ENCODE results near the gene ROBO3. TPM values are rescaled to one million over a fixed set of nuclear protein-coding genes. Genes with fewer than 3 reads are reported as not detected.

ROBO3 gene
- total and polyA plus RNA-seq, 2 donors (not counting 1 experiment from before 2014, with no cell fraction given), result 1.0 to 7.4 TPM

GRCh38 chr11:124837491-124837856 is 27.8 kb upstream of the ROBO3 start:
- H3K9ac ChIP-seq (ENCODE audit: low read length), result no peak overlapping the region
- peaks cover 62% of the 10 kb centered on the region for H3K27me3 Mint-ChIP-seq
- TF ChIP-seq CTCF (IDR thresholded peaks at IDR 0.05) (no peak), EZH2 (IDR thresholded peaks at IDR 0.05; ENCODE audit: borderline replicate concordance, insufficient read depth, low read depth, low read length, poor library complexity, severe bottlenecking) (no peak)
- no peak overlapping the region for H3K4me2 ChIP-seq (replicated peaks; ENCODE audit: low read depth, low read length, poor library complexity, severe bottlenecking)
- no peak overlapping the region for H3K4me3 ChIP-seq (ENCODE audit: control extremely low read depth in 1 of 5, extremely low read depth in 1 of 5, insufficient read depth in 1 of 5, low read depth in 2 of 5, low read length in 4 of 5)
- peaks cover 0 to 53% (median 42%) of the 10 kb centered on the region in 4 experiments for H3K27me3 ChIP-seq (replicated peaks in 1 of 4; ENCODE audit: control extremely low read depth in 1 of 4, control insufficient read depth in 3 of 4, insufficient read depth in 4 of 4, low read length in 3 of 4)
- ChIA-PET POLR2A (interaction anchor here (0.6 kb wide), 1 partner anchor 72 kb away, joined by 4 read pairs; no protein-coding TSS in a partner anchor), CTCF (interaction anchor here (0.6 to 10.0 kb wide), 21 partner anchors 10 to 1468 kb away, joined by 3 to 155 read pairs (median 5); partner anchors contain the start of genes MSANTD2, SIAE, SPA17 and TBRG1)
- ATAC-seq (ENCODE audit: low read depth) (no peak), DNase-seq (peak; percentile 43)
- no peak overlapping the region for H3K27ac Mint-ChIP-seq
- H3K79me2 ChIP-seq (ENCODE audit: control insufficient read depth, insufficient read depth, low read length), result no peaks in the 10 kb centered on the region
- H3K27ac ChIP-seq (ENCODE audit: low read length in 2 of 2), result no peak overlapping the region
- H3K4me1 ChIP-seq (ENCODE audit: control insufficient read depth in 2 of 2, insufficient read depth in 2 of 2, low read length in 2 of 2), result peaks cover 24 to 30% of the 10 kb centered on the region in 2 donors
- H3K9me3 ChIP-seq (ENCODE audit: control extremely low read depth in 1 of 3, control insufficient read depth in 2 of 3, insufficient read depth in 1 of 3, low read length in 2 of 3), result no peaks in the 10 kb centered on the region
- no peaks in the 10 kb centered on the region for H4K20me1 ChIP-seq (ENCODE audit: control insufficient read depth, insufficient read depth, low read length, poor library complexity, severe bottlenecking)
- WGBS (ENCODE audit: insufficient coverage), result no CpG with 5 or more reads among the region's 3 CpGs
- intact Hi-C loops (cut with micrococcal nuclease), result loop anchor here (1.0 to 5.0 kb wide), 6 partner anchors 37 to 420 kb away; partner anchors contain the start of gene MSANTD2
- H2AFZ ChIP-seq (ENCODE audit: insufficient read depth, low read depth, low read length, poor library complexity, severe bottlenecking), result no peak overlapping the region
- peaks cover 18% of the 10 kb centered on the region for H3K4me1 Mint-ChIP-seq
- no peaks in the 10 kb centered on the region for H3K9me3 Mint-ChIP-seq (ENCODE audit: insufficient read depth)
- no peaks in the 10 kb centered on the region for H3K36me3 ChIP-seq (replicated peaks in 1 of 2; ENCODE audit: control extremely low read depth in 1 of 2, control insufficient read depth in 1 of 2, extremely low read depth in 1 of 2, insufficient read depth in 2 of 2, low read length in 1 of 2)
- no peak overlapping the region for H3K4me3 Mint-ChIP-seq

GRCh38 chr11:124838805-124839127 is 26.5 kb upstream of the ROBO3 start:
- H3K9ac ChIP-seq (ENCODE audit: low read length), result peak overlapping the region; percentile 52
- H3K4me3 Mint-ChIP-seq, result peak overlapping the region; percentile 59
- H3K27me3 Mint-ChIP-seq, result peaks cover 59% of the 10 kb centered on the region
- no peaks in the 10 kb centered on the region for H3K9me3 Mint-ChIP-seq (ENCODE audit: insufficient read depth)
- peaks cover 18% of the 10 kb centered on the region for H3K4me1 Mint-ChIP-seq
- H3K27ac Mint-ChIP-seq, result no peak overlapping the region
- CTCF ChIA-PET, result interaction anchor here (1.3 to 10.0 kb wide), 11 partner anchors 28 to 196 kb away, joined by 3 to 155 read pairs (median 6); partner anchors contain the start of genes MSANTD2, SIAE and SPA17
- no peaks in the 10 kb centered on the region for H4K20me1 ChIP-seq (ENCODE audit: control insufficient read depth, insufficient read depth, low read length, poor library complexity, severe bottlenecking)
- DNase-seq, result peak; percentile 8
- ATAC-seq (ENCODE audit: low read depth), result no peak
- no peaks in the 10 kb centered on the region for H3K79me2 ChIP-seq (ENCODE audit: control insufficient read depth, insufficient read depth, low read length)
- intact Hi-C loops (cut with micrococcal nuclease), result loop anchor here (5.0 kb wide), 2 partner anchors 39 to 421 kb away; no protein-coding TSS in a partner anchor
- H2AFZ ChIP-seq (ENCODE audit: insufficient read depth, low read depth, low read length, poor library complexity, severe bottlenecking), result no peak overlapping the region
- no peak overlapping the region for H3K27ac ChIP-seq (ENCODE audit: low read length in 2 of 2)
- H3K4me2 ChIP-seq (replicated peaks; ENCODE audit: low read depth, low read length, poor library complexity, severe bottlenecking), result peak overlapping the region; percentile 89
- peaks cover 0 to 65% (median 52%) of the 10 kb centered on the region in 4 experiments for H3K27me3 ChIP-seq (replicated peaks in 1 of 4; ENCODE audit: control extremely low read depth in 1 of 4, control insufficient read depth in 3 of 4, insufficient read depth in 4 of 4, low read length in 3 of 4)
- peaks cover 0 to 4% (median 0%) of the 10 kb centered on the region in 3 donors for H3K9me3 ChIP-seq (ENCODE audit: control extremely low read depth in 1 of 3, control insufficient read depth in 2 of 3, insufficient read depth in 1 of 3, low read length in 2 of 3)
- no peaks in the 10 kb centered on the region for H3K36me3 ChIP-seq (replicated peaks in 1 of 2; ENCODE audit: control extremely low read depth in 1 of 2, control insufficient read depth in 1 of 2, extremely low read depth in 1 of 2, insufficient read depth in 2 of 2, low read length in 1 of 2)
- peak overlapping the region in 1 of 5 experiments; percentile 57 for H3K4me3 ChIP-seq (ENCODE audit: control extremely low read depth in 1 of 5, extremely low read depth in 1 of 5, insufficient read depth in 1 of 5, low read depth in 2 of 5, low read length in 4 of 5)
- TF ChIP-seq EZH2 (IDR thresholded peaks at IDR 0.05; ENCODE audit: borderline replicate concordance, insufficient read depth, low read depth, low read length, poor library complexity, severe bottlenecking), result no peak
- TF ChIP-seq CTCF (IDR thresholded peaks at IDR 0.05), result no peak
- WGBS (ENCODE audit: insufficient coverage), result 11% methylated on average over 4 of the region's 5 CpGs
- POLR2A ChIA-PET, result interaction anchor here (1.3 kb wide), 1 partner anchor 38 kb away, joined by 3 read pairs; the partner anchor contains the start of gene MSANTD2
- H3K4me1 ChIP-seq (ENCODE audit: control insufficient read depth in 2 of 2, insufficient read depth in 2 of 2, low read length in 2 of 2), result peaks cover 24 to 35% of the 10 kb centered on the region in 2 donors
